DMS153 treated with DMSO at 0.1 percent for 48 hours (cell line): ENCODE measurements around the gene KCNH6.

Experiments used
- DNase-seq: peaks from one replicate; lab custom pipeline; 2025; ENCODE audit not compliant: unreplicated experiment; lab: John Stamatoyannopoulos, UW

KCNH6 gene

GRCh38 chr17:63487014-63487339, 36.2 kb upstream of the KCNH6 start:
- no peak for DNase-seq

DNA sequence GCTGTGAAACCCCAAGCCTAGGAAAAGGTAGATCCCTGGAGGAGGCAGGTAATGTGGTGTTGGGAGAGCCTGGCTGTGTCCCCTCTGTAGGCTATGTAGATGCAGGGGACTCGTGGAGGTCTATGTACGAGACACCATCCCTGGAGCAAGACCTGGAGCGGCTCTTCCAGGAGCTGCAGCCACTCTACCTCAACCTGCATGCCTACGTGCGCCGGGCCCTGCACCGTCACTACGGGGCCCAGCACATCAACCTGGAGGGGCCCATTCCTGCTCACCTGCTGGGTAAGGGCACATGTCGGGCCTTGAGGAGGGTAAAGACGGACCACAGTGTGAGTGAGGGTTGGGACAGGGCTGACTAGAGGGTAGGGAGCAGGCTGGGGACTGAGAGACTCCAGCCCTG, 34.3 kb upstream of the KCNH6 start:
- DNase-seq, result no peak

DNA sequence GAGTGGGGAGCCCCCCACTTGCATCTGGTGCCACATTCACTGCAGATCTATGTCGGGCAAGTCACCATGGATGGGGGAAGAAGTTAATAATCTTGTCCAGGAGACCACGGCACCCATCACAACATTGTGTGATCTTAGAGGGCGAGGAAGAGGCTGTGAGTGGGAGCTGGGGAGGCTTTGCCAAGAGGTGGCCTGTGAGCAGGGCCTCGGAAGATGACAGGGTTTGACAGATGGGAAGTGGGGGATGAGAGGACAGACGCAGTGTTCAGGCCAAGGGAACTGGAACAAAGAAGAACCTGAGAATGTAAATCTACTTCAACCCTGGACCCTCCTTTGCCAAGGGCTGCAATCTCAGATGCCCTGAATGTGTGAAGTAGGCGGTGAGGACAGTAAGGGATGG, 33.9 kb upstream of the KCNH6 start:
- no peak for DNase-seq

GRCh38 chr17:63490329-63490728, 32.8 kb upstream of the KCNH6 start:
- DNase-seq, result no peak

DNA sequence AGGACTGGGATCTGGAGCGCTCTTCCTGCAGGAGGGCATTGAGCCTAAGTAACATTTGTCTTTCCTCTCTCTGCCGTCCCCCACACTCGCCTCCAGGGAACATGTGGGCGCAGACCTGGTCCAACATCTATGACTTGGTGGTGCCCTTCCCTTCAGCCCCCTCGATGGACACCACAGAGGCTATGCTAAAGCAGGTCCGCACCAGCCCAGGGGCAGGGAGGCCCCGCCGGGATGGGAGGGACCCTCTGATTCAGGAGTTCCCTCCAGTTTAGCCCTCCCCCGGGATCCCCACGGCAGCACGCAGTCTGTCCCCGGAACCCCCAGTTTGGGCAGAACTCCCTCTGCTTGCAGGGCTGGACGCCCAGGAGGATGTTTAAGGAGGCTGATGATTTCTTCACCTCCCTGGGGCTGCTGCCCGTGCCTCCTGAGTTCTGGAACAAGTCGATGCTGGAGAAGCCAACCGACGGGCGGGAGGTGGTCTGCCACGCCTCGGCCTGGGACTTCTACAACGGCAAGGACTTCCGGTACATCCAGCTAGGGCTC, 32.2 kb upstream of the KCNH6 start:
- no peak for DNase-seq

GRCh38 chr17:63491413-63491812, 31.7 kb upstream of the KCNH6 start:
- DNase-seq, result no peak

GRCh38 chr17:63491977-63492618, 31.1 kb upstream of the KCNH6 start:
- no peak for DNase-seq

DNA sequence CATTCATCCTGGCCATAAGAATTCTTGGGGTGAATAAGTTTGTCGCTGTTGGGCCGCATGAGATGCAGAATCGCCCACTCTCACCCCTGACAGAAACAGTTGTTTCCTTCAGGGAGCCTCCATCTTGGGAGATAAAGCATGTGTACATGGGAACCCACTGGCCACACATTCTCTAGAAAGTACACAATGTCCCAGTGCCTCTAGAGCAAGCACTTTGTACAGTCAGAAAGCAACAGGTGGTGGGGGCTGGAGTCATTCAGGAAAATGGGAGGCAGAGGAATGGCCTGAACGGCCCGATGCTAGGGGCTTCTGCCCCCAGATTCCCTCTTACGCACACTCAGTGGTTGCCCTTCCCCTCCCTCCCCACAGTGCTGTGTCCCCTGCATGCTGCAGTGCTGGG, 30.2 kb upstream of the KCNH6 start:
- DNase-seq, result no peak

DNA sequence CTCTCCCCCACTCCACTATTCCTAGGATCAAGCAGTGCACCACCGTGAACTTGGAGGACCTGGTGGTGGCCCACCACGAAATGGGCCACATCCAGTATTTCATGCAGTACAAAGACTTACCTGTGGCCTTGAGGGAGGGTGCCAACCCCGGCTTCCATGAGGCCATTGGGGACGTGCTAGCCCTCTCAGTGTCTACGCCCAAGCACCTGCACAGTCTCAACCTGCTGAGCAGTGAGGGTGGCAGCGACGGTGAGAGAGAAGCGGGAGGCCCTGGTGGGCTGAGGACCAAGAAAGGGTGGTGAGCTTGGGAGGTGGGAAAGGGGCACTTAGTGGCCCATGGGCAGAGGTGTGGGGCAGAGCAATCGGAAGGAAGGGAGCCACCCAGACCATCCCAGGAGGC, 29.7 kb upstream of the KCNH6 start:
- DNase-seq, result no peak

DNA sequence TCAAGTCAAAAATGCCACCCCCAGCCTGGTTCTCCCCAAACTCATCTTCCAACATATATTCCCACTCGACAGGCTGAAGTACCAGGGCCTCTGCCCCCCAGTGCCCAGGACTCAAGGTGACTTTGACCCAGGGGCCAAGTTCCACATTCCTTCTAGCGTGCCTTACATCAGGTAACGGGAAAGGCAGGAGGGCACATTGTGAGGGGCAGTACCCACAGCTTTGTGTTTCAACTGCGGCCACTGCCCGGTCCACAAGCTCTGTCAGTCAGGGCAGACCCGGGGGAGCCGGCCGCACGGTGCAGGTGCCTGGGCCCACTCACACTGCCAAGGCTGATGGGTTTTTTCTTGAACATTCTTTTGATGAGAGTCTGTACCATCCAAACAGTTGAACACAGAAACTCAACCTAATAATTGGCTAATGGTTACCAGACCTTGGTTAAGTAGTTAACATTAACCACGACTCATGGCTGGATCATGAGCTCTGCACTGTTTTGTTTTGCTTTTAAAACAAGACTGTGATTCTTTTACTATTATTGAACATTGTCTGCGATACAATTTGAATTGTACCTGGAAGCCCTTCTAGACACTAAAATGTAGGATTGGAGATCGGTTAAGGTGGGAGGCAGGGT, 28.7 kb upstream of the KCNH6 start:
- DNase-seq, result no peak

DNA sequence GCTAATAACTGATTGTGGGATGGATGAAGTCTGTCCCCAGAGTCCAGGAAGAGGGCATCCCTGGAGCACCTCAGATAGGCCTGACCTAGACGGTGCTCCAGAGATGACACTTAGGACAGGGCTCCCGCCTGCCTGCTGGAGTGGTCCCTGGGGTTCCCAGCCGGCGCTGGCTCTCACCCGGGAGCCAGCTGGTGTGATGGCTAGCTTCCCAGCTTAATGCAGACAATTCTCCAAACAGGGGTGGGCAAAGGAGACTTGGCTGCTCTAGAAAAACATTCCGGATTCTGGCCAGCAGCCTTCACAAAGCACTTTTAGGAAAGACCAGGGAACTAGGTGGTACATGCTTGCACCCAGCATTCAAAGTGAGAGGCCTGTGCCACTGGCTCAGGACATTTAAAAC, 27.7 kb upstream of the KCNH6 start:
- no peak for DNase-seq

- no peak for DNase-seq
Observed at GRCh38 chr17:63496177-63496576, 27.0 kb upstream of the KCNH6 start.

- DNase-seq, result no peak
Observed at GRCh38 chr17:63496663-63497400, 26.3 kb upstream of the KCNH6 start.

DNA sequence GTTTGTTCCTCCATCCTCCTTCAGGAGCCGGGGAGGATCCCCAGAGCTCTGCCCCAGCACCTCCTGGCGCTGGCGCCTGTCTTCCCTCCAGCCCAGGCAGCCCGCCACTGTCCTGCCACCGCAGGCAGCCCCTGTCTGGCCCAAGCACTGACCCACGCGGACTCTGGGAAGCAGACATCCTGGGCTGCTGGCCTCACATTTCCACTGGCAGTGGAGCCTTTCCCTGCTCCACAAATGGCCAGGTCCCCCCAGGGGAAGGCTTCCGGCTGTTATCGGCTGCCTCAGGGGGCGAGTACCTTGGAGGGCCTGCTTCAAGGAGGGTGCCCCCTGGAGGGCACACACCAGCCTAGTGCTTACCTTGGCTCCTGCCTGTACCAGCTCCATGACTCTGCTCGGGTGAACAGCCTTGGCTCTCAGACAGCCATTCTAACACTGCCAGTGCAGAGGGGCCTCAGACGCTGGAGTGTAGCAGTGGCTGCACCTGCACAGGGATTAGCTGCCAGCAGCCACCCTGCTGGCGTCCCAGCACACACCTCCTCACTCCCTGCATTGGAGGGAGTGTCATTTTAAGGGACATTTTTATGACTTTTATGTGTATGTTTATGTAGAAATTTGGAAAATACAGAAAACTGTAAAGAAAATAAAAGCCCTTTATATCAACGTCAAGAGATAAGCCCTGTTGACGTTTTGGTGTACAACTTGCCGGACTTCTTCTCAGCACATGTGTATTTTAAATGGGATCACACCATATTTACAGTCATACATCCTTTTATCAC, 25.3 kb upstream of the KCNH6 start:
- no peak for DNase-seq

GRCh38 chr17:63498626-63499195, 24.4 kb upstream of the KCNH6 start:
- no peak for DNase-seq

DNA sequence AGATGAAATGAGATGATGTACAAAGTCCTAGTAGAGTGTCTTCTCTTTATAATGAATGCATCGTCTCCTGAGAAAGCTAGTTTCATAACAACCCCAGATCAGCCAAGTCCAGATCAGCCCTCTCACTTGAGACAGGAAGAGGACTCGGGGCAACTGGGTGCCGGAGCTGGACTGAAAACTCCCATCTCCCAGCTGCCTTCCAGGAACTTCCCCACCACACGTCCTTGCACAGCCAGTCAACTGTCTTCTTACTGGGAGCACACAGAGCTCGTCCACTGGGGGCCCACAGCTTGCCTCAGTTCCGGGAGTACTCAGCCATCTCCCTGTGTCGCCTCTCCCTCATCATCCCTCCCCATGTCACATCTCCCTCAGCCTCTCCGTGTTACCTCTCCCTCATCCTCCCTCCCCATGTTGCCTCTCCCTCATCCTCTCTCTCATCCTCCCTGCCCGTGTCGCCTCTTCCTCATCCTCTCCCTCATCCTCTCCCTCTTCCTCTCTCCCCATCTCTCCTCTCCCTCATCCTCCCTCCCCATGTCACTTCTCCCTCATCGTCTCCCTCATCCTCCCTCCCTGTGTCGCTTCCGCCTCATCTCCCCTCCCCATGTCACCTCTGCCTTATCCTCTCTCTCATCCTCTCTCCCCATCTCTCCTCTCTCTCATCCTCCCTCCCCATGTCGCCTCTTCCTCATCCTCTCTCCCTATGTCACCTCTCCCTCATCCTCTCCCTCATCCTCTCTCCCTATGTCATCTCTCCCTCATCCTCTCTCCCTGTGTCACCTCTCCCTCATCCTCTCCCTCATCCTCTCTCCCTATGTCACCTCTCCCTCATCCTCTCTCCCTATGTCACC, 22.4 kb upstream of the KCNH6 start:
- DNase-seq, result no peak

GRCh38 chr17:63503341-63503705, 19.8 kb upstream of the KCNH6 start:
- peak; percentile 63 for DNase-seq

GRCh38 chr17:63504261-63504660, 18.9 kb upstream of the KCNH6 start:
- DNase-seq, result no peak

GRCh38 chr17:63505341-63505740, 17.8 kb upstream of the KCNH6 start:
- no peak for DNase-seq

- no peak for DNase-seq
Observed at GRCh38 chr17:63506627-63507026, 16.5 kb upstream of the KCNH6 start.
